Hepatocyte (in vitro differentiated cells): Measurements from ENCODE around the gene TRABD. TPM values are rescaled to one million over a fixed set of nuclear protein-coding genes. Genes with fewer than 3 reads are reported as not detected.
A peak's percentile ranks its signal among the peaks of the same experiment; 100 is the strongest.

Experiments
- DNase-seq: peaks from one replicate; pipeline ENCODE4 v3.0.0-alpha.2; 2016; ENCODE audit warnings: low spot score
- H2AFZ ChIP-seq: fragments of 200-600 bp; sonication (generic); 2 replicates; pipeline ENCODE4 v1.6.0; 2016; ENCODE audit warnings: antibody characterized with exemption, mild to moderate bottlenecking
- H3K27ac ChIP-seq: fragments of 200-600 bp; sonication (generic); 2 replicates; pipeline ENCODE4 v1.5.1; 2016; ENCODE audit warnings: mild to moderate bottlenecking
- H3K27me3 ChIP-seq: fragments of 200-600 bp; sonication (generic); 2 replicates; pipeline ENCODE4 v1.6.1; 2016
- H3K36me3 ChIP-seq: fragments of 200-600 bp; sonication (generic); replicated peaks from 2 replicates; pipeline ENCODE4 v1.5.1; 2016; ENCODE audit warnings: low read depth; ENCODE audit not compliant: insufficient read depth
- H3K4me1 ChIP-seq: fragments of 200-600 bp; sonication (generic); 2 replicates; pipeline ENCODE4 v1.5.1; 2016; ENCODE audit warnings: mild to moderate bottlenecking, moderate library complexity; ENCODE audit not compliant: insufficient read depth
- H3K4me2 ChIP-seq: fragments of 200-600 bp; sonication (generic); 2 replicates; pipeline ENCODE4 v1.6.0; 2016
- H3K4me3 ChIP-seq: fragments of 200-600 bp; sonication (generic); 2 replicates; pipeline ENCODE4 v1.5.1; 2016; ENCODE audit warnings: mild to moderate bottlenecking
- H3K79me2 ChIP-seq: fragments of 200-600 bp; sonication (generic); 2 replicates; pipeline ENCODE4 v1.6.0; 2017; ENCODE audit warnings: mild to moderate bottlenecking
- H3K9me2 ChIP-seq: fragments of 200-600 bp; sonication (generic); replicated peaks from 2 replicates; pipeline ENCODE4 v1.6.0; 2017; ENCODE audit warnings: mild to moderate bottlenecking; ENCODE audit not compliant: insufficient read depth
- H3K9me3 ChIP-seq: fragments of 200-600 bp; sonication (generic); 2 replicates; pipeline ENCODE4 v1.5.1; 2016; ENCODE audit warnings: low read depth, mild to moderate bottlenecking
- H4K20me1 ChIP-seq: fragments of 200-600 bp; sonication (generic); 2 replicates; pipeline ENCODE4 v1.6.0; 2016; ENCODE audit warnings: mild to moderate bottlenecking; ENCODE audit not compliant: insufficient read depth, poor library complexity, severe bottlenecking
- EZH2 ChIP-seq: fragments of 200-600 bp; sonication (generic); IDR thresholded peaks from 2 replicates; pipeline ENCODE4 v1.6.1; 2016; ENCODE audit warnings: antibody characterized with exemption, mild to moderate bottlenecking, borderline replicate concordance
- EZH2phosphoT487 ChIP-seq: fragments of 200-600 bp; sonication (generic); IDR thresholded peaks from one replicate; pipeline ENCODE4 v1.6.1; 2018; ENCODE audit warnings: antibody characterized with exemption, mild to moderate bottlenecking, low read depth, moderate library complexity; ENCODE audit not compliant: unreplicated experiment, severe bottlenecking
- WGBS: methylation state at CpG from one replicate; pipeline ENCODE4 v1.1.6; 2016; ENCODE audit warnings: low lambda C conversion rate; ENCODE audit errors: missing lambda C conversion rate; 5-methylcytosine and 5-hydroxymethylcytosine counted together
- polyA plus RNA-seq: library from polyadenylated mRNA; unstranded; fragments of >200 nt; fragmentation: Nextera tagmentation; extraction: Ambion mirVana; gene quantifications from 2 replicates; pipeline ENCODE4 v1.2.1, GENCODE V29; 2016
- total RNA-seq: library from RNA; depleted of rRNA; stranded (reverse); fragments of >200 nt; gene quantifications from 2 replicates; pipeline ENCODE4 v1.2.3, GENCODE V29; 2014
- TF ChIP-seq, protein P1 (sequence below): fragments of 200-600 bp; sonication (generic); IDR thresholded peaks from 2 replicates; pipeline ENCODE4 v1.5.1; 2016; ENCODE audit warnings: antibody characterized with exemption, mild to moderate bottlenecking; ENCODE audit not compliant: poor library complexity

Gene TRABD
- total and polyA plus RNA-seq, 2 experiments from 2014 or later = 25.9 to 62.3 TPM

DNA sequence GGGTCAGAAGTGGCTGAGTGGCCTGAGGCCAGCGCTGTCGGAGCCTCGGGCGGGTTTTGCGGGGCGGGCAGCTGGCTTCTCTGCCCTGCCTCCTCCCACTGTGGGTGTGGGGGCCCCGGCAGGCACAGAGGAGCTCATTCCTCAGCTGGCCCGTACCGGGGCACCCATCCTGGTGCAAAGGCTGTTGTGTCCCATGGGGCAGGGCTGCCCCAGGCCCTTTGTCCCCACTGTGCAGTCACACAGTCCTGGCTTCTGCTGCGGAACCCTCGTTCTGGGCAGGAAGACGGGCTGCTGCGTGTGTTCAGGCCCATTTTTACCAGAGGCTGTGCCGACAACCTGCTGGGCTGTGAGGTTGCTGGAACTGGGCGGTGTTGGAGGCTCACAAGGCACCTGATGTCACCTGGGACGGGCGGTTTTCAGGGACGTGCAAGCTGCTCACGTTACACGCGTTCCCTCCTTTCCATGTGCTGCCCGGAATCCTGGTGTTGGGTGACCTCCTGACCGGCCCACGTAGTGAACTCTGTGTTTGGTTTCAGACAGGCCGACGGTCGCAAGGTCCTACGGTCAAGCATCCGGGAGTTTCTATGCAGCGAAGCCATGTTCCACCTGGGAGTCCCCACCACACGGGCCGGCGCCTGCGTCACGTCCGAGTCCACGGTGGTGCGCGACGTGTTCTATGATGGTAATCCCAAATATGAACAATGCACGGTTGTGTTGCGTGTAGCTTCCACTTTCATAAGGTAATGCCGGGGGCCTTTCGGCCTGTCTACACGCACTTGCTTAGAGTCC is 20.3 kb downstream of the TRABD start:
- H2AFZ ChIP-seq = no peak overlapping the region
- WGBS = 92% methylated on average over 44 of the region's 45 CpGs
- no peaks in the 10 kb centered on the region for H3K27me3 ChIP-seq
- H3K9me2 ChIP-seq = no peaks in the 10 kb centered on the region
- no peak overlapping the region for H3K27ac ChIP-seq
- H3K4me1 ChIP-seq = peaks cover 17% of the 10 kb centered on the region
- DNase-seq = no peak
- no peaks in the 10 kb centered on the region for H3K9me3 ChIP-seq
- H4K20me1 ChIP-seq = peaks cover 38% of the 10 kb centered on the region
- H3K4me2 ChIP-seq = no peak overlapping the region
- TF ChIP-seq EZH2phosphoT487 (no peak), EZH2 (no peak)
- TF ChIP-seq, protein P1, sequence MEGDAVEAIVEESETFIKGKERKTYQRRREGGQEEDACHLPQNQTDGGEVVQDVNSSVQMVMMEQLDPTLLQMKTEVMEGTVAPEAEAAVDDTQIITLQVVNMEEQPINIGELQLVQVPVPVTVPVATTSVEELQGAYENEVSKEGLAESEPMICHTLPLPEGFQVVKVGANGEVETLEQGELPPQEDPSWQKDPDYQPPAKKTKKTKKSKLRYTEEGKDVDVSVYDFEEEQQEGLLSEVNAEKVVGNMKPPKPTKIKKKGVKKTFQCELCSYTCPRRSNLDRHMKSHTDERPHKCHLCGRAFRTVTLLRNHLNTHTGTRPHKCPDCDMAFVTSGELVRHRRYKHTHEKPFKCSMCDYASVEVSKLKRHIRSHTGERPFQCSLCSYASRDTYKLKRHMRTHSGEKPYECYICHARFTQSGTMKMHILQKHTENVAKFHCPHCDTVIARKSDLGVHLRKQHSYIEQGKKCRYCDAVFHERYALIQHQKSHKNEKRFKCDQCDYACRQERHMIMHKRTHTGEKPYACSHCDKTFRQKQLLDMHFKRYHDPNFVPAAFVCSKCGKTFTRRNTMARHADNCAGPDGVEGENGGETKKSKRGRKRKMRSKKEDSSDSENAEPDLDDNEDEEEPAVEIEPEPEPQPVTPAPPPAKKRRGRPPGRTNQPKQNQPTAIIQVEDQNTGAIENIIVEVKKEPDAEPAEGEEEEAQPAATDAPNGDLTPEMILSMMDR = no peak
- H3K4me3 ChIP-seq = no peak overlapping the region
- no peaks in the 10 kb centered on the region for H3K36me3 ChIP-seq
- H3K79me2 ChIP-seq = peaks cover 59% of the 10 kb centered on the region

DNA sequence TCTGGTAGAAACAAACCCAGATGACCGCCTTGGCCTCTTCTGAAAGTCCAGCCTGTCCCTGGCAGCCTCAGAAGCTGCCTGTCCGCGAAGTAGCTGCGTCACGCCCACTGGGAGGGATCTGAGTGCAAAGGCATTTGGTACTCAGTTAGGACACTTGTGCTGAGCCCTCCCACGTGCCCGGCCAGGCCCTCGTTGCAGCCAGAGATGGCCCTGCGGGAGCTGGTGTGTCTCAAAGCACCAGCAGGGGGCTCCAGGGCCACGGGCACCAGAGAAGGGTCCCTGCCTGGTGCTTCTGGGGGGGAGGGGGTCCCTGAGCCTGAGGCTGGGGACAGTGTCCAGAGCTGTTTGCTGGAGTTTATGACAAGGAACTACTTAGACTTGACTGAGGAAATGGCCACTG is 20.9 kb downstream of the TRABD start:
- H3K4me3 ChIP-seq = no peak overlapping the region
- peaks cover 16% of the 10 kb centered on the region for H3K4me1 ChIP-seq
- no peaks in the 10 kb centered on the region for H3K36me3 ChIP-seq
- H3K4me2 ChIP-seq = no peak overlapping the region
- no peak for TF ChIP-seq EZH2phosphoT487
- TF ChIP-seq, protein P1 = peak; percentile 45
- peaks cover 62% of the 10 kb centered on the region for H3K79me2 ChIP-seq
- peaks cover 36% of the 10 kb centered on the region for H4K20me1 ChIP-seq
- no peaks in the 10 kb centered on the region for H3K9me2 ChIP-seq
- no peak overlapping the region for H2AFZ ChIP-seq
- no peaks in the 10 kb centered on the region for H3K9me3 ChIP-seq
- WGBS = 52% methylated on average over 10 of the region's 10 CpGs
- no peak overlapping the region for H3K27ac ChIP-seq
- peak; percentile 56 for DNase-seq
- H3K27me3 ChIP-seq = no peaks in the 10 kb centered on the region

DNA sequence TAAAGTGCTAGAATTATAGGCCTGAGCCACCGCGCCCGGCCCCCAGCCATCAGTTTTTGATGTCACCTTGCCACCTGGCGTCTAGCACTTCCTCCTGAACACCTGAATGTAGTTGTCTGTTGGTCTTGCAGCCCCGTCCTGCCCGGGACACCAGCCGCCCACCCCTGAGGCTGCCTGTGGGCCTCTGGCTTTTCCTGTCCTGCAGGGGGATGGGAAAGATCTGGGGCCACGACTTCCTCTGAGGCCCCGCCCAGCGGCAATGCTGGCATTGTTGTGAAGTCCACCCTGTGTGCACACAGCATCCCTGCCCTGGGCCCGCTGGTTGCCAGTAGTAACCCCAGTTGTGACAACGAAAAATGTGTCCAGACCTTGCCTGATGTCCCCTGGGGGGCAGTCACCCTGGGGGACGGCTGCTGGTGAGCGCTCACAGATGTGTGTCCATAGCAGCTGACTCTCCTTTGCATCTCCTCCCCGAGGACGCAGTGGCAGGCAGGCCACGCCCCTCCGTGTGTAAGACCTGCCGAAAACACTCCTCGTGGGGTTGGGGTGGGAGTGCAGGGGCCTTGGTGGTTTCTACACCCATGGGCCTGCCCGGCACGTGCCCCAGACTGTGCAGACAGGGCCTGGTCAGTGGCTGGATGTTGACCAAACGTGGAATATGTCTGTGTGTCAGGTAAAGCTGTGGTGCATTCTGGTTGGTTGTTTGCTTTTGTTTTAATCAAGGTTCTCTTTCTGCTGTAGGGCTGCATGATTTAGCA is 21.8 kb downstream of the TRABD start:
- H3K36me3 ChIP-seq = no peaks in the 10 kb centered on the region
- H3K9me3 ChIP-seq = no peaks in the 10 kb centered on the region
- H4K20me1 ChIP-seq = peaks cover 31% of the 10 kb centered on the region
- H3K27ac ChIP-seq = no peak overlapping the region
- no peak overlapping the region for H2AFZ ChIP-seq
- no peak overlapping the region for H3K4me3 ChIP-seq
- no peak for DNase-seq
- TF ChIP-seq, protein P1 = no peak
- H3K79me2 ChIP-seq = peaks cover 62% of the 10 kb centered on the region
- WGBS = 89% methylated on average over 23 of the region's 23 CpGs
- H3K4me1 ChIP-seq = peaks cover 7% of the 10 kb centered on the region
- H3K9me2 ChIP-seq = no peaks in the 10 kb centered on the region
- no peak overlapping the region for H3K4me2 ChIP-seq
- no peaks in the 10 kb centered on the region for H3K27me3 ChIP-seq
